Activated T-helper 9 cell treated with anti-CD3 and anti-CD28 coated beads, Interleukin-2, amount 50 U/mL, for 16 hours (primary cell): ENCODE results near the gene INTS14.

Source experiments
- DNase-seq: peaks from one replicate; pipeline ENCODE4 v3.0.0-alpha.2; 2020; ENCODE audit warnings: low read depth

The INTS14 gene

GRCh38 chr15:65610871-65611718 is at the start of gene INTS14:
INTS14 (minus strand) TSS chr15:65611131; CDS start chr15:65607380, 3,751 bp downstream.
- peak; percentile 92 for DNase-seq

GRCh38 chr15:65659502-65660052 is 48.6 kb upstream of the INTS14 start:
- DNase-seq: no peak

GRCh38 chr15:65655457-65655856 is 44.5 kb upstream of the INTS14 start:
- DNase-seq: no peak

- no peak for DNase-seq
Measured at GRCh38 chr15:65655026-65655425, 44.1 kb upstream of the INTS14 start.

GRCh38 chr15:65653801-65654521 is 43.0 kb upstream of the INTS14 start:
- DNase-seq: no peak

- no peak for DNase-seq
Measured at GRCh38 chr15:65653341-65653740, 42.4 kb upstream of the INTS14 start.

- no peak for DNase-seq
Measured at GRCh38 chr15:65651831-65652749, 41.2 kb upstream of the INTS14 start.

- DNase-seq: no peak
Measured at GRCh38 chr15:65651042-65651322, 40.1 kb upstream of the INTS14 start.

GRCh38 chr15:65650312-65651041 is 39.5 kb upstream of the INTS14 start:
- DNase-seq: no peak

GRCh38 chr15:65646486-65646885 is 35.6 kb upstream of the INTS14 start:
- DNase-seq: no peak

- DNase-seq: no peak
Measured at GRCh38 chr15:65645392-65645791, 34.5 kb upstream of the INTS14 start.

- no peak for DNase-seq
Measured at GRCh38 chr15:65644282-65644681, 33.4 kb upstream of the INTS14 start.

GRCh38 chr15:65642594-65642993 is 31.7 kb upstream of the INTS14 start:
- no peak for DNase-seq

- DNase-seq: no peak
Measured at GRCh38 chr15:65641768-65642475, 31.0 kb upstream of the INTS14 start.

GRCh38 chr15:65639509-65639908 is 28.6 kb upstream of the INTS14 start:
- no peak for DNase-seq

GRCh38 chr15:65638681-65639089 is 27.8 kb upstream of the INTS14 start:
- no peak for DNase-seq

GRCh38 chr15:65638109-65638508 is 27.2 kb upstream of the INTS14 start:
- DNase-seq: no peak

- DNase-seq: no peak
Measured at GRCh38 chr15:65634356-65634755, 23.4 kb upstream of the INTS14 start.

- DNase-seq: no peak
Measured at GRCh38 chr15:65633752-65634151, 22.8 kb upstream of the INTS14 start.

- no peak for DNase-seq
Measured at GRCh38 chr15:65632780-65633375, 21.9 kb upstream of the INTS14 start.
